AG04450 (cell line): ENCODE data around the gene VPS50. TPM values are rescaled to one million over a fixed set of nuclear protein-coding genes. Genes with fewer than 3 reads are reported as not detected.

ENCODE experiments used
- CTCF ChIA-PET: fragments of 300-600, 350-600 bp; formaldehyde crosslinking; extraction: SDS; loops from one replicate; lab custom pipeline; 2022; ENCODE audit warnings: antibody characterized with exemption, inconsistent platforms; lab: Charles Lee
- POLR2A ChIA-PET: fragments of 350-600 bp; formaldehyde crosslinking; extraction: SDS; loops from one replicate; lab custom pipeline; 2021; ENCODE audit warnings: antibody characterized with exemption, inconsistent platforms; lab: Yijun Ruan, JAX
- DNase-seq: peaks from one replicate; pipeline ENCODE4 v3.0.0-alpha.2; 2011; ENCODE audit warnings: low read depth, low spot score
- H3K27ac ChIP-seq: one replicate; pipeline ENCODE4 v1.5.1; 2012; ENCODE audit warnings: low read depth, low read length, control low read depth
- H3K27me3 ChIP-seq: one replicate; pipeline ENCODE4 v1.6.0; 2012; ENCODE audit warnings: low read length; ENCODE audit not compliant: control insufficient read depth, insufficient read depth
- H3K4me3 ChIP-seq: 2 replicates; pipeline ENCODE4 v1.5.1; 2011; ENCODE audit warnings: mild to moderate bottlenecking, low read depth, low read length, control low read depth
- H3K9me3 ChIP-seq: 2 replicates; pipeline ENCODE4 v1.5.1; 2012; ENCODE audit warnings: low read length; ENCODE audit not compliant: control insufficient read depth, insufficient read depth
- polyA plus RNA-seq: library from polyadenylated mRNA; depleted of rRNA; stranded (reverse); fragments of >200 nt; gene quantifications from 2 replicates; pipeline ENCODE4 v1.2.3, GENCODE V29; 2011
- TF ChIP-seq, protein P1 (sequence below): IDR thresholded peaks from 2 replicates; pipeline ENCODE4 v1.5.1; 2011; ENCODE audit warnings: low read depth, low read length, control low read depth, inconsistent platforms

Gene VPS50
- polyA plus RNA-seq, 1 experiment = 21.8 TPM

DNA sequence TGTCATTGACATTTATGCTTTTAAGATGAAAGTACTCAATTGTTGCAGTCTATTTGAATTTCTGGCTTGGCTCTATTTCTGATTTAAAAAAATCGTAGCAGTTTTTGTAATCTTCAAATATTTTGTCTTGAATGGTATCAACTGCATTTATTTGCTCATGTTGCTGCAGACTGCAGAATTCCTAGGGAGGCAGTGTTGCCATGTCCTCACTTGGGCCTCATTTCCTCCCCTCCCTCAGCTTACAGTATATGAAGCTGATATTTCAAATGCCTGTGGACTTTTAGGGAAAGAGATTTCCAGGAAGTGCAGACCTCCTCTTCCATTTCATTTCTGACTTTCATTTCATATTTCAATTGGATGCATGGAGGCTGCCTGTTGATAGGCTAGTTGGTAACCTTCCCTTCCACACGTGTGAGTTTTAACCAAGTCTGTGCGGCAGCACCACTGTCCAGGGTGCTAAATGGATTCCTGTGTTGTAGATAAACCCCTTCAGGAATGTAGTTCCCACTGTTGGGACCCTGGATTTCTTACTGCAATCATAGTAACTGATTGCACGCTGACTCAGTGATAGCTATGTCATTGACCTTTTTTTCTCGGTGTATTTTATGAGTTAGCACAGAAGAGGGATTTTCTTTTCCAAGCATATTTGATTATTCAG lies 17.5 kb downstream of the VPS50 start:
- CTCF ChIA-PET = interaction anchor here (1.2 to 2.2 kb wide), 3 partner anchors 125 to 302 kb away, joined by 3 to 8 read pairs (median 5); no protein-coding TSS in a partner anchor
- Histone ChIP-seq H3K4me3 (no peak overlapping the region), H3K9me3 (no peaks in the 10 kb centered on the region), H3K27me3 (no peaks in the 10 kb centered on the region), H3K27ac (no peak overlapping the region)
- POLR2A ChIA-PET = no interaction called here
- DNase-seq = no peak
- TF ChIP-seq, protein P1, sequence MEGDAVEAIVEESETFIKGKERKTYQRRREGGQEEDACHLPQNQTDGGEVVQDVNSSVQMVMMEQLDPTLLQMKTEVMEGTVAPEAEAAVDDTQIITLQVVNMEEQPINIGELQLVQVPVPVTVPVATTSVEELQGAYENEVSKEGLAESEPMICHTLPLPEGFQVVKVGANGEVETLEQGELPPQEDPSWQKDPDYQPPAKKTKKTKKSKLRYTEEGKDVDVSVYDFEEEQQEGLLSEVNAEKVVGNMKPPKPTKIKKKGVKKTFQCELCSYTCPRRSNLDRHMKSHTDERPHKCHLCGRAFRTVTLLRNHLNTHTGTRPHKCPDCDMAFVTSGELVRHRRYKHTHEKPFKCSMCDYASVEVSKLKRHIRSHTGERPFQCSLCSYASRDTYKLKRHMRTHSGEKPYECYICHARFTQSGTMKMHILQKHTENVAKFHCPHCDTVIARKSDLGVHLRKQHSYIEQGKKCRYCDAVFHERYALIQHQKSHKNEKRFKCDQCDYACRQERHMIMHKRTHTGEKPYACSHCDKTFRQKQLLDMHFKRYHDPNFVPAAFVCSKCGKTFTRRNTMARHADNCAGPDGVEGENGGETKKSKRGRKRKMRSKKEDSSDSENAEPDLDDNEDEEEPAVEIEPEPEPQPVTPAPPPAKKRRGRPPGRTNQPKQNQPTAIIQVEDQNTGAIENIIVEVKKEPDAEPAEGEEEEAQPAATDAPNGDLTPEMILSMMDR = no peak

DNA sequence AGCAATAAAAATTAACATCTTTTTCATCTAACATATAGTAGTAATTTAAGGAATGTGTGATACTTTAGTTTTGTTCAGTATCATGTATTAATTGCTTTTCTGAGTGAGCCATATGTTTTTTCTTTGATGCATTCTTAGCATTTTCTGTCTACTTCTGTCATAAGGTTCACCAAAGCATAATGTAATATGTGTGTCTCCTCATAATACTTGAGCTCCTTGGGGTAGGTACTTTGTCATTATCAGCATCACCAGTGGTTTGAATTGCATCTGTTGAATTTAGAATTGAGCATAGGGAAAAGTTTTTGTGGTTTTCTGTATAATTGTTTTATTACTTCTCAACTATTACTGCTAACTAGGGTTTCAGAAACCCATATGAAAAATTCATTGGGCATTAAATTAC lies 26.5 kb downstream of the VPS50 start:
- POLR2A ChIA-PET = no interaction called here
- no peak for DNase-seq
- no peaks in the 10 kb centered on the region for H3K9me3 ChIP-seq
- TF ChIP-seq, protein P1 = no peak
- no peaks in the 10 kb centered on the region for H3K27me3 ChIP-seq
- CTCF ChIA-PET = interaction anchor here (1.3 to 1.7 kb wide), 2 partner anchors 12 to 116 kb away, joined by 3 to 5 read pairs; no protein-coding TSS in a partner anchor
- H3K4me3 ChIP-seq = no peak overlapping the region
- no peak overlapping the region for H3K27ac ChIP-seq

DNA sequence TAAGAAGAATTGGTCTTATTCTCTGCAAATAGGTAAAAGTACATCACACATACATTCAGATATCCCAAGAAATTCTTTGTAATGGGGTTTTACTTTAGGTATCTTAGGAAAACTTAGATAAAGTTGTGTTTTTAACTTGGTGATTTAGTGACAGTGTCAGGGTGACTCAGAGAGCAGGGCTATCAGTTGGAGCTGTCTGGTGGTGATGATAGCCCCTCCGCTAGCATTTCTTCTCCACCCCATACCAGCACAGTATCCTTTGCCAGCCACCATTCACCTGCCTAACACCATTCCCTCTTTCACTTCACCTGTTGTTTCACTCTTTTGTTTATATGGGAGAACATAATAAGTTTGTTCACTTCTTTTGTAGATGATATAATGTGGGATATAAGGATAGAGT lies 30.4 kb downstream of the VPS50 start:
- no peaks in the 10 kb centered on the region for H3K27me3 ChIP-seq
- TF ChIP-seq, protein P1 = no peak
- H3K27ac ChIP-seq = no peak overlapping the region
- ChIA-PET CTCF (no interaction called here), POLR2A (no interaction called here)
- no peaks in the 10 kb centered on the region for H3K9me3 ChIP-seq
- no peak overlapping the region for H3K4me3 ChIP-seq
- no peak for DNase-seq

DNA sequence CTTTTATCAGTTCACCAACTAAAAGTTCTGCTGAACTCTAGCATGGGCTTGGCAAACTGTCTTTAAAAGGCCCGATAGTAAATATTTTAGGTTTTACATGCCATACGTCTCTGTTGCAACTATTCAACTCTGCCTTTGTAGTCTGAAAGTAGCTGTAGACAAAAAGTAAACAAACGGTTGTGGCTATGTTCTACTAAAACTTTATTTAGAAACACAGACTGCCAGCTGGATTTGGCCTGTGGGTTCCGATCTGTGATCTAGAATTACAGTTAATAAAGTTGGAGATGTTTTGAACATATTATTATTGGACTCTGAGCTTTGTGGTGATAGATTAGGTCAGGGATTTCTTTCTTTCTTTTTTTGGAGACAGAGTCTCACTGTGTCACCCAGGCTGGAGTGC lies 33.1 kb downstream of the VPS50 start:
- POLR2A ChIA-PET = no interaction called here
- no peak for DNase-seq
- no peak overlapping the region for H3K27ac ChIP-seq
- no peaks in the 10 kb centered on the region for H3K27me3 ChIP-seq
- no peak overlapping the region for H3K4me3 ChIP-seq
- CTCF ChIA-PET = interaction anchor here (0.6 to 1.8 kb wide), 3 partner anchors 19 to 109 kb away, joined by 3 to 7 read pairs (median 4); no protein-coding TSS in a partner anchor
- no peaks in the 10 kb centered on the region for H3K9me3 ChIP-seq
- TF ChIP-seq, protein P1 = no peak

- no peaks in the 10 kb centered on the region for H3K27me3 ChIP-seq
- TF ChIP-seq, protein P1 = no peak
- H3K27ac ChIP-seq = no peak overlapping the region
- H3K4me3 ChIP-seq = no peak overlapping the region
- CTCF ChIA-PET = interaction anchor here (1.7 to 2.1 kb wide), 2 partner anchors 34 to 95 kb away, joined by 8 to 10 read pairs; no protein-coding TSS in a partner anchor
- no peaks in the 10 kb centered on the region for H3K9me3 ChIP-seq
- POLR2A ChIA-PET = no interaction called here
- DNase-seq = no peak
These were observed 47.4 kb downstream of the VPS50 start for GRCh38 chr7:93279541-93279940.
